Measurements from ENCODE around the gene KDM5B.
A peak's percentile ranks its signal among the peaks of the same experiment; 100 is the strongest.

KDM5B gene

GRCh38 chr1:202710070-202711045 lies 97.9 kb downstream of the KDM5B start, which contains the start of gene SYT2 (continued):
- no peak for TF ChIP-seq TCF7L2 (IDR thresholded peaks at IDR 0.05; ENCODE audit: borderline replicate concordance, low read depth, low read length)
- peak; percentile 47; the same call in 1 of the 2 replicates for TF ChIP-seq ZBTB6 (tag by site-specific recombination; IDR thresholded peaks at IDR 0.05)
- no peak for TF ChIP-seq ELK4 (IDR thresholded peaks at IDR 0.05; ENCODE audit: borderline replicate concordance, low read depth, low read length)
- TF ChIP-seq ZBTB17 (tag by site-specific recombination; IDR thresholded peaks at IDR 0.05): peak; percentile 80
- peak; percentile 36; the same call in 1 of the 2 replicates for TF ChIP-seq WT1 (tag by site-specific recombination; IDR thresholded peaks at IDR 0.05)
- TF ChIP-seq KLF16 (tag by site-specific recombination; IDR thresholded peaks at IDR 0.05): peak; percentile 61; the same call in 1 of the 2 replicates
- TF ChIP-seq ZNF777 (tag by site-specific recombination; IDR thresholded peaks at IDR 0.05; ENCODE audit: borderline replicate concordance): peak; percentile 57; the same call in 1 of the 2 replicates
- TF ChIP-seq GLIS1 (tag by site-specific recombination; IDR thresholded peaks at IDR 0.05): peak; percentile 95
- TF ChIP-seq ZNF692 (tag by site-specific recombination; IDR thresholded peaks at IDR 0.05): no peak; the same call in 1 of the 2 replicates
- TF ChIP-seq ZBTB1 (tag by site-specific recombination; IDR thresholded peaks at IDR 0.05): no peak

- POLR2A ChIA-PET: interaction anchor here (0.8 kb wide), 1 partner anchor 10 kb away, joined by 3 read pairs; no protein-coding TSS in a partner anchor
- CTCF ChIA-PET: interaction anchor here (0.6 to 1.5 kb wide), 5 partner anchors 9 to 365 kb away, joined by 3 to 4 read pairs (median 3); no protein-coding TSS in a partner anchor
- H3K4me1 ChIP-seq (ENCODE audit: control insufficient read depth, insufficient read depth, low read length): no peaks in the 10 kb centered on the region; the same call in 1 of the 2 replicates
- no peaks in the 10 kb centered on the region for H3K9me3 ChIP-seq (ENCODE audit: control insufficient read depth, insufficient read depth, low read depth, low read length)
- TF ChIP-seq SCRT1 (tag by site-specific recombination; IDR thresholded peaks at IDR 0.05; ENCODE audit: borderline replicate concordance) (peak; percentile 85), BCL11A (tag by site-specific recombination; IDR thresholded peaks at IDR 0.05; ENCODE audit: low read depth) (no peak), ZBTB8A (tag by site-specific recombination; IDR thresholded peaks at IDR 0.05) (0 out of 2 replicates have a peak, but pooled peaks have one; percentile 26), PRDM10 (tag by site-specific recombination; IDR thresholded peaks at IDR 0.05) (peak; percentile 99), SCRT2 (tag by site-specific recombination; IDR thresholded peaks at IDR 0.05) (peak; percentile 94), FEZF1 (tag by site-specific recombination; IDR thresholded peaks at IDR 0.05) (no peak), ZBTB48 (tag by site-specific recombination; IDR thresholded peaks at IDR 0.05) (0 out of 2 replicates have a peak, but pooled peaks have one; percentile 24), ZNF16 (tag by site-specific recombination; IDR thresholded peaks at IDR 0.05; ENCODE audit: low read depth) (no peak)
- no peak overlapping the region; the same call in 1 of the 2 replicates for H3K27ac ChIP-seq (ENCODE audit: extremely low read depth, low read depth, low read length)
- no peaks in the 10 kb centered on the region for H3K36me3 ChIP-seq (ENCODE audit: control insufficient read depth in 2 of 2, insufficient read depth in 1 of 2, low read length in 2 of 2)
- peak overlapping the region; percentile 34 for H3K4me3 ChIP-seq (ENCODE audit: low read depth, low read length)
Observed at GRCh38 chr1:202709276-202710041, 98.8 kb downstream of the KDM5B start.

All from HEK293 (cell line).